NCI-H128 (cell line): Measurements from ENCODE around the gene GRK2.
"Not testable (repeated sequence)": the region's sequence is repeated elsewhere in the genome, so short reads cannot be mapped to it uniquely, and the experiment has no call there.

Source experiments
- DNase-seq: peaks from one replicate; lab custom pipeline; 2025; ENCODE audit not compliant: unreplicated experiment; lab: John Stamatoyannopoulos, UW

The GRK2 gene

DNA sequence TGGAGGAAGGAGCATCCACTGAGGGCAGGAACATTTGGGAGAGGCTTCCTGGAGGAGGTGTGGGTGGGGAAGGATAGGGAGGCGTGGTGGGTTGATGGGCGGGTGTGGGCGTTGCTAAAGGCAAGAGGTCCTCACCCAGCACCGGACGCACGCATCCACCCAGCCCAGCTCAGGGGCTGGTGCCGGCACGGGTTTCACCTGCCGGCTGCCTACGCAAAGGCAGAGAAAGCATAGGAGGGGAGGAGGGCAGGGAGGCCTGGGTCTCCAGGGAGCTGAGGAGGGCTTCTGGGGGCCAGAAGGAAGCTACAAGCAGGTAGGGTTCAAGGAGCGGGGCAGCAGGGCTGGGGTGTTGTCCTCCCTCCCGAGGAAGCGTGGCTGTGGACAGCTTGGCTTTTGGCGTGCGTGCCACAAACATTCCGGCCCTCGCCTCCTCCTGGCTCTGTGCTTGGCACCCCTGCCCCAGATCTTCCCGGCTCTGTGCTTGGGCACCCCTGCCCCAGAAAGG, 44.8 kb downstream of the GRK2 start:
- no peak for DNase-seq

DNA sequence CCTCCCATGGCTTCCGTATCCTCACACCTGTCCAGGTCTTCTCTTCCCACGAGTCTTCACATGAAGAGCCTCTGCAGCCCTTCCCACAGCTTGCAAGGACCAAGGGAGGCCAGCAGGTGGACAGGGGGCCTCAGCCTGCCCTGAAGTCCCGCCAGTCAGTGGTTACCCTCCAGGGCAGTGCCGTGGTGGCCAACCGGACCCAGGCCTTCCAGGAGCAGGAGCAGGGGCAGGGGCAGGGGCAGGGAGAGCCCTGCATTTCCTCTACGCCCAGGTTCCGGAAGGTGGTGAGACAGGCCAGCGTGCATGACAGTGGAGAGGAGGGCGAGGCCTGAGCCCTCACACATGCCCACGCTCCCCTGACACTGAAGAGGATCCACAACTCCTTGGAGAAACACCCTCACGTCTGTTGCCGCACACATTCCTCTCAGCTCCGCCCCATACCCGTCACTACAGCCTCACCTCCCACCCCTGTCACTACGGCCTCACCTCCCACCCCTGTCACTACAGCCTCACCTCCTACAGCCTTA, 45.3 kb downstream of the GRK2 start:
- DNase-seq: no peak

GRCh38 chr11:67312187-67313021, 46.1 kb downstream of the GRK2 start:
- DNase-seq: no peak

DNA sequence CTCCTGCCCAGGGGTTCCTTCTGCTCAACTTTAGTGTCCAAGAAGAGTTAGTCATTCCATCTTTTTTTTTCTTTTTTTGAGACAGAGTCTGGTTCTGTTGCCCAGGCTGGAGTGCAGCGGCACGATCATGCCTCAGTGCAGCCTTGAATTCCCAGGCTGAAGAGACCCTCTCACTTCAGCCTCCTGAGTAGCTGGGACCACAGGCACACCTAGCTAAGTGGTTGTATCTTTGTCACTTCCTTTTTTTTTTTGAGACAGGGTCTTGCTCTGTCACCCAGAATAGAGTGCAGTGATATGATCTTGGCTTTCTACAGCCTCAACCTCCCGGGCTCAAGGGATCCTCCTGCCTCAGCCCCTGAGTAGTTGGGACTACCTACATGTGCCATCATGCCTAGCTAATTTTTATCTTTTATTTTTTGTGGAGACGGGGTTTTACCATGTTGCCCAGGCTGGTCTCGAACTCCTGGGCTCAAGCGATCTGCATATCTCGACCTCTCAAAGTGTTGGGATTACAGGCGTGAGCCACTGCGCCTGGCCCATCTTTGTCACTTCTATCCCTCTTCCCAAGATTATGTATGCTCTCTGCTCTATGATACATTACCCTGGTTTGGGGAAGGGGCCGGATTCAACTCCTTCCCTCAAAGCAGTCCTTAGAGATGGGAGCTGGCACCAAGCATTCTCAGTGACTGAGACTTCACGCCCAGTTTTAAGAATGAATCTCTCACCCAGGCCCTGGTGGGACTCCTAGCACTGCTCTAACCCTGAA, 47.0 kb downstream of the GRK2 start:
- no peak for DNase-seq

DNA sequence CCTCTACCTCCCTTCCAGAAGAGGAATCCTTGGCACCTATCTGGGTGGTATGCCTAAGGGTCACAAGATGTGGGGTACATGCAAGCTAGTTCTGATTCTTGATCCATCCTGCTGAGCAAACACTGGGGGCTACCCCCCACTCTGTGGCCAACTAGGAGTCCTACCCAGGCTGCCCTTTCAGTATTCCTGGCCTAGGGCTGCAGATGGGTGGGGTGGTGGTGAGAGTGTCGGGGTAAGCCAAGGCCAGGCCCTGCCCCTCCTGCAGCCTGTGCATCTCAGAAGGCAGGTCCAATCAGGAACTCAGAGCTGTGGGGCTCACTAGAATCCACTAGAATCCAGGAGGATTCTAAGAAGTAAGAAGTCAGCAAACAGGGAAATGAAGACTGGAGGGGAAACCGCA, 47.9 kb downstream of the GRK2 start:
- no peak for DNase-seq

- DNase-seq: no peak
Observed at GRCh38 chr11:67315325-67315909, 49.1 kb downstream of the GRK2 start.

DNA sequence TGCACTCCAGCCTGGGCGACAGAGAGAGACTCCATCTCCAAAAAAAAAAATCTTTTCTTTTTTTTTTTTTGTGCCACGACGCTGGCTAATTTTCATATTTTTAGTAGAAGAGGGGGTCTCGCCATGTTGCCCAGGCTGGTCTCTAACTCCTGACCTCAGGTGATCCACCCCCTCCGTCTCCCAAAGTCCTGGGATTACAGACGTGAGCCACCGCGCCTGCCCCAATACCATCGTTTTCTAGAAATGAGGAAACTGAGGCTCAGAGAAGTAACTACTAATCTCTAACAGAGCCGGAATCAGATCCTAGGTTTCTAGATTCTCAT, 50.6 kb downstream of the GRK2 start:
- DNase-seq: no peak

GRCh38 chr11:67317205-67317887, 51.1 kb downstream of the GRK2 start:
- peak; percentile 99 for DNase-seq

GRCh38 chr11:67317888-67318555, 51.7 kb downstream of the GRK2 start:
- no peak for DNase-seq

DNA sequence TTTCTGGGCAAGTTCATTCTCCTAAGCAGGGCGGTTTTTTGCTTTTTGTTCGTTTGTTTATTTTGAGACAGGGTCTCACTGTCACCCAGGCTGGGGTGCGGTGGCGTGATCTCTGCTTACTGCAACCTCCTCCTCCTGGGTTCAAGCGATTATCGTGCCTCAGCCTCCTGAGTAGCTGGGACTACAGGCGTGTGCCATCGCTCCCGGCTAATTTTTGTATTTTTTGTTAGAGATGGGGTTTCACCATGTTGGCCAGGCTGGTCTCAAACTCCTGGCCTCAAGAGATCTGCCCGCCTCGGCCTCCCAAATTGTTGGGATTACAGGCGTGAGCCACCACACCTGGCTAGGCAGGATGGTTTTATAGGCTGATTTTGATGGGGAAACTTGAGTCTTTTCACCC, 52.6 kb downstream of the GRK2 start:
- not testable (repeated sequence) for DNase-seq

DNA sequence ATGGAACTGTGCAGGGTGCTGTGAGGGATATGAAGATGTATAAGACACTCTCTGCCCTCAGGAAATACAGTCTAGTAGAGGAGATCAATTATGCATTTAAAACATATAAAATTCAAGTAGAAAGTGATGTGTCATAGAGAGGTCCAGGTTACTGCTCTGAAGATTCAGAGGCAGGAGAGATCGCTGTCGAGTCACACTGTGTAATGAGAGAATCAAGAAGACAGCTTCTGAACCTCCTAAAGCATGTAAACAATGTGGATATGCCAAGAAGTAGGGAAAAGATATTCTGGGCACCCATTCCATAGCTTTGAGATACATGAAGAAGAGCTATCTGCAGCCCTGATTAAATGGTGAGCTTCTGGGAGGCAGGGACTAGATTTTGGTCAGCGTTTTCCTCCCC, 53.7 kb downstream of the GRK2 start:
- no peak for DNase-seq

- DNase-seq: no peak
Observed at GRCh38 chr11:67320691-67321090, 54.4 kb downstream of the GRK2 start.

GRCh38 chr11:67321313-67321871, 55.1 kb downstream of the GRK2 start:
- no peak for DNase-seq

DNA sequence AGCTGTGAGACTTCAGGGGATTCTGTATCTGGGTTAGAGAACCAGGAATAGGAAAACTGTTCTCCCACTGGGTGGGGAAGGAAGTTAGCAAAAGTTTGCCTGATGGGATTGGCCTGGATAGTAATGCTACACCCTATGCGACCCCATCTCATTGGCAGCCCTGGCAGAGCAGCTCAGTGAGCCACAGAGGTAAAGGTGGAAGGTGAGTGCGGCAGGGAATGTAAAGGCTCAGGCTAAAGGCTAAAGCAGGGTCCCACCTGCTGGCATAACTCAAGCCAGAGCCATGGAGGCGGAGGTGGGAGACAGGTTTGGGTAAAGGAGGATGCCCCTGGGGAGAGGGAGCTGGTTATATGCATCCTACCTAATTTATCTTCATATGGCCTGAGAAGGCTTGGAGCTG, 55.8 kb downstream of the GRK2 start:
- DNase-seq: no peak

DNA sequence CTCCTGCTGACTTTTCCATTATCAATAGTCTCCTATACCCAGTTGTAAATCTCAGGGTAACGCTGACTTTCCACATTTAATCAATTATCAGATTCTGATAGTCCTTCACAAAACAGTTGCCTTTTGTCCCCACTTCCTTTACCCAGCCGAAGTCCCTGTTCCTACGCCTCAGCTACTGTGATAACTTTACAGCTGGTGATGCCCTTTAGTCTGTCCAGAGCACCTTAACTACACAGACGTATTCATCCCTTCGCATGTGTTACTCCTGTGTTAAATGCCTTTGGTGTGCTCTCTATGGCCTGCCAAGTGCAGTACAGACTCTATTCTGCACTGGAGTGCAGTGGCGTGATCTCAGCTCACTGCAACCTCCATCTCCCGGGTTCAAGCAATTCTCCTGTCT, 57.3 kb downstream of the GRK2 start:
- no peak for DNase-seq

DNA sequence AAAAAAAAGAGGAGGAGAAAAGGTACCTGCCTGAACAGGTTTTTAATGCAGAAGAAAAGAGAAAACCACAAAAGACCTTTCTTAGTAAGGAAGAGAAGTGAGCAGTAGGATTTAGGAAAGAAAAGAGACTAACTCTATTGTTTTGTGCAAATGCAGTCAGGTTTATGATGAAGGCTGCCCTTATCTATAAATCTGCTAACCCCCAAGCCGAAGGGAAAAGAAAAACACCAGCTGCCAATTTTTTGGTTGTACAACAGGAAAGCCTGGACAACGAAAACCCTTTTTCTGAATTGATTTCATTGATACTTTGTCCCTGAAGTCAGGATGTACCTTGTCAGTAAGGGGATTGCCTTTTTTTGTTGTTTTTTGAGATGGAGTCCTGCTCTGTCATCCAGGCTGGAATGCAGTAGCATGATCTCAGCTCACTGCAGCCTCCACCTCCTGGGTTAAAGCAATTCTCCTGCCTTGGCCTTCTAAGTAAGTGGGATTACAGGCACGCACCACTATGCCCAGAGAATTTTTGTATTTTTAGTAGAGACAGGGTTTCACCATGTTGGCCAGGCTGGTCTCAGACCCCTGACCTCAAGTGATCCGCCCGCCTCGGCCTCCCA, 65.9 kb downstream of the GRK2 start:
- DNase-seq: no peak
